Activated CD8-positive, alpha-beta memory T cell treated with anti-CD3 and anti-CD28 coated beads, Interleukin-2, amount 50 U/mL, for 1 hour (primary cell): ENCODE data around the gene RNU6-1.
A peak's percentile ranks its signal among the peaks of the same experiment; 100 is the strongest.

Experiments used
- DNase-seq: peaks from one replicate; pipeline ENCODE4 v3.0.0-alpha.2; 2020; ENCODE audit errors: extremely low read depth

Gene RNU6-1

GRCh38 chr15:67839929-67840748, at the start of gene RNU6-1:
TSS of gene RNU6-1 (minus strand) at chr15:67840045.
- DNase-seq: peak; percentile 83

GRCh38 chr15:67887776-67888175, 47.9 kb upstream of the RNU6-1 start:
- DNase-seq: no peak

- DNase-seq: no peak
Observed at GRCh38 chr15:67885861-67886260, 46.0 kb upstream of the RNU6-1 start.

GRCh38 chr15:67885175-67885523, 45.3 kb upstream of the RNU6-1 start:
- no peak for DNase-seq

- no peak for DNase-seq
Observed at GRCh38 chr15:67884514-67885174, 44.8 kb upstream of the RNU6-1 start.

- no peak for DNase-seq
Observed at GRCh38 chr15:67884009-67884408, 44.2 kb upstream of the RNU6-1 start.

- DNase-seq: no peak
Observed at GRCh38 chr15:67883234-67883773, 43.5 kb upstream of the RNU6-1 start.

GRCh38 chr15:67882487-67883233, 42.8 kb upstream of the RNU6-1 start:
- no peak for DNase-seq

GRCh38 chr15:67880651-67881182, 40.9 kb upstream of the RNU6-1 start:
- no peak for DNase-seq

- DNase-seq: no peak
Observed at GRCh38 chr15:67879440-67880129, 39.7 kb upstream of the RNU6-1 start.

GRCh38 chr15:67878712-67879206, 38.9 kb upstream of the RNU6-1 start:
- no peak for DNase-seq

- no peak for DNase-seq
Observed at GRCh38 chr15:67873777-67874176, 33.9 kb upstream of the RNU6-1 start.

- no peak for DNase-seq
Observed at GRCh38 chr15:67870868-67871408, 31.1 kb upstream of the RNU6-1 start.

GRCh38 chr15:67869701-67870100, 29.9 kb upstream of the RNU6-1 start:
- DNase-seq: no peak

GRCh38 chr15:67865766-67866165, 25.9 kb upstream of the RNU6-1 start:
- DNase-seq: no peak

GRCh38 chr15:67865331-67865730, 25.5 kb upstream of the RNU6-1 start:
- DNase-seq: no peak

GRCh38 chr15:67863442-67863987, 23.7 kb upstream of the RNU6-1 start:
- DNase-seq: no peak

GRCh38 chr15:67862750-67863441, 23.1 kb upstream of the RNU6-1 start:
- no peak for DNase-seq

- DNase-seq: no peak
Observed at GRCh38 chr15:67861983-67862382, 22.1 kb upstream of the RNU6-1 start.

- no peak for DNase-seq
Observed at GRCh38 chr15:67859331-67859946, 19.6 kb upstream of the RNU6-1 start.
